GM19324 (cell line): ENCODE data around the gene GIMAP7.

ENCODE experiments used
- ATAC-seq: cut with Tn5 transposase; IDR thresholded peaks from one replicate; pipeline ENCODE4 v1.9.1; 2021; ENCODE audit warnings: mild to moderate bottlenecking, moderate library complexity; ENCODE audit not compliant: unreplicated experiment, low FRiP score

The GIMAP7 gene

GRCh38 chr7:150568714-150569113, 54.0 kb downstream of the GIMAP7 start:
- no peak for ATAC-seq

- ATAC-seq: no peak
These were observed 54.7 kb downstream of the GIMAP7 start for GRCh38 chr7:150569245-150569955.
